Measurements from ENCODE around the gene PRM3. TPM values are rescaled to one million over a fixed set of nuclear protein-coding genes. Genes with fewer than 3 reads are reported as not detected.

PRM3 gene
- total RNA-seq, 1 donor from 2014 or later: not detected

GRCh38 chr16:11232852-11233726 lies 40.3 kb downstream of the PRM3 start:
- H3K36me3 Mint-ChIP-seq (ENCODE audit: low read depth): no peaks in the 10 kb centered on the region
- no peaks in the 10 kb centered on the region for H3K9me3 Mint-ChIP-seq
- peak; percentile 98 for DNase-seq
- peak overlapping the region; percentile 98 for H3K27ac Mint-ChIP-seq
- H3K27me3 Mint-ChIP-seq: no peaks in the 10 kb centered on the region
- H3K4me1 Mint-ChIP-seq: peaks cover 74% of the 10 kb centered on the region
- peak overlapping the region; percentile 78 for H3K4me3 Mint-ChIP-seq
- intact Hi-C loops (cut with micrococcal nuclease): loop anchor here (1.0 kb wide), 5 partner anchors 8 to 181 kb away; no protein-coding TSS in a partner anchor

GRCh38 chr16:11232302-11232851 lies 41.1 kb downstream of the PRM3 start:
- peak overlapping the region; percentile 98 for H3K27ac Mint-ChIP-seq
- H3K4me3 Mint-ChIP-seq: peak overlapping the region; percentile 78
- H3K36me3 Mint-ChIP-seq (ENCODE audit: low read depth): no peaks in the 10 kb centered on the region
- peaks cover 74% of the 10 kb centered on the region for H3K4me1 Mint-ChIP-seq
- intact Hi-C loops (cut with micrococcal nuclease): no loop called here
- no peaks in the 10 kb centered on the region for H3K9me3 Mint-ChIP-seq
- H3K27me3 Mint-ChIP-seq: no peaks in the 10 kb centered on the region
- no peak for DNase-seq

GRCh38 chr16:11231367-11231970 lies 42.0 kb downstream of the PRM3 start:
- DNase-seq: no peak
- Mint-ChIP-seq H3K27ac (peak overlapping the region; percentile 98), H3K27me3 (no peaks in the 10 kb centered on the region), H3K4me1 (peaks cover 66% of the 10 kb centered on the region), H3K9me3 (no peaks in the 10 kb centered on the region), H3K4me3 (peak overlapping the region; percentile 67), H3K36me3 (ENCODE audit: low read depth) (no peaks in the 10 kb centered on the region)
- intact Hi-C loops (cut with micrococcal nuclease): no loop called here

- peaks cover 72% of the 10 kb centered on the region for H3K4me1 Mint-ChIP-seq
- peaks cover 1% of the 10 kb centered on the region for H3K36me3 Mint-ChIP-seq (ENCODE audit: low read depth)
- H3K27ac Mint-ChIP-seq: peak overlapping the region; percentile 26
- H3K4me3 Mint-ChIP-seq: no peak overlapping the region
- intact Hi-C loops (cut with micrococcal nuclease): loop anchor here (5.0 kb wide), 1 partner anchor 38 kb away; no protein-coding TSS in a partner anchor
- H3K27me3 Mint-ChIP-seq: no peaks in the 10 kb centered on the region
- DNase-seq: no peak
- no peaks in the 10 kb centered on the region for H3K9me3 Mint-ChIP-seq
Observed at GRCh38 chr16:11229906-11230305, 43.5 kb downstream of the PRM3 start.

GRCh38 chr16:11229432-11229831 lies 44.0 kb downstream of the PRM3 start:
- Mint-ChIP-seq H3K4me1 (peaks cover 74% of the 10 kb centered on the region), H3K4me3 (no peak overlapping the region), H3K9me3 (no peaks in the 10 kb centered on the region), H3K27ac (peak overlapping the region; percentile 26), H3K27me3 (no peaks in the 10 kb centered on the region), H3K36me3 (ENCODE audit: low read depth) (peaks cover 1% of the 10 kb centered on the region)
- DNase-seq: no peak
- intact Hi-C loops (cut with micrococcal nuclease): loop anchor here (5.0 kb wide), 1 partner anchor 37 kb away; no protein-coding TSS in a partner anchor

- H3K27me3 Mint-ChIP-seq: no peaks in the 10 kb centered on the region
- H3K27ac Mint-ChIP-seq: peak overlapping the region; percentile 100
- intact Hi-C loops (cut with micrococcal nuclease): loop anchor here (1.0 to 5.0 kb wide), 9 partner anchors 7 to 261 kb away; no protein-coding TSS in a partner anchor
- peaks cover 3% of the 10 kb centered on the region for H3K36me3 Mint-ChIP-seq (ENCODE audit: low read depth)
- H3K9me3 Mint-ChIP-seq: no peaks in the 10 kb centered on the region
- peaks cover 59% of the 10 kb centered on the region for H3K4me1 Mint-ChIP-seq
- no peak for DNase-seq
- H3K4me3 Mint-ChIP-seq: peak overlapping the region; percentile 86
Observed at GRCh38 chr16:11225677-11226549, 47.5 kb downstream of the PRM3 start.

- peaks cover 61% of the 10 kb centered on the region for H3K4me1 Mint-ChIP-seq
- DNase-seq: peak; percentile 96
- H3K4me3 Mint-ChIP-seq: peak overlapping the region; percentile 86
- H3K36me3 Mint-ChIP-seq (ENCODE audit: low read depth): peaks cover 3% of the 10 kb centered on the region
- H3K27ac Mint-ChIP-seq: peak overlapping the region; percentile 100
- intact Hi-C loops (cut with micrococcal nuclease): loop anchor here (1.0 to 5.0 kb wide), 11 partner anchors 8 to 260 kb away; no protein-coding TSS in a partner anchor
- H3K9me3 Mint-ChIP-seq: no peaks in the 10 kb centered on the region
- no peaks in the 10 kb centered on the region for H3K27me3 Mint-ChIP-seq
Observed at GRCh38 chr16:11224894-11225676, 48.3 kb downstream of the PRM3 start.

GRCh38 chr16:11224096-11224893 lies 49.1 kb downstream of the PRM3 start:
- H3K36me3 Mint-ChIP-seq (ENCODE audit: low read depth): peaks cover 3% of the 10 kb centered on the region
- peak overlapping the region; percentile 100 for H3K27ac Mint-ChIP-seq
- H3K9me3 Mint-ChIP-seq: no peaks in the 10 kb centered on the region
- peak overlapping the region; percentile 86 for H3K4me3 Mint-ChIP-seq
- H3K4me1 Mint-ChIP-seq: peaks cover 56% of the 10 kb centered on the region
- intact Hi-C loops (cut with micrococcal nuclease): loop anchor here (1.0 to 5.0 kb wide), 3 partner anchors 47 to 146 kb away; no protein-coding TSS in a partner anchor
- peak; percentile 92 for DNase-seq
- H3K27me3 Mint-ChIP-seq: no peaks in the 10 kb centered on the region

Other genes with a start within 250 kb of the PRM3 start
- gene SOCS1, start 17.4 kb downstream of the PRM3 start, total RNA-seq: 152 and 153 TPM in 2 replicates
- gene TNP2, start 4.3 kb downstream of the PRM3 start, total RNA-seq: not detected in 2 replicates
- gene PRM2, start 2.9 kb upstream of the PRM3 start, total RNA-seq: not detected in 2 replicates
- gene PRM1, start 7.7 kb upstream of the PRM3 start, total RNA-seq: not detected in 2 replicates
- gene RMI2, start 71.8 kb upstream of the PRM3 start, total RNA-seq: 63.8 and 65.6 TPM in 2 replicates